GM18519 (cell line): ENCODE results near the gene KRT78.

Experiments
- ATAC-seq: cut with Tn5 transposase; IDR thresholded peaks from one replicate; pipeline ENCODE4 v1.9.1; 2021; ENCODE audit warnings: mild to moderate bottlenecking, moderate library complexity; ENCODE audit not compliant: unreplicated experiment, low FRiP score

KRT78 gene

GRCh38 chr12:52814710-52815155, 34.1 kb downstream of the KRT78 start:
- ATAC-seq = no peak

DNA sequence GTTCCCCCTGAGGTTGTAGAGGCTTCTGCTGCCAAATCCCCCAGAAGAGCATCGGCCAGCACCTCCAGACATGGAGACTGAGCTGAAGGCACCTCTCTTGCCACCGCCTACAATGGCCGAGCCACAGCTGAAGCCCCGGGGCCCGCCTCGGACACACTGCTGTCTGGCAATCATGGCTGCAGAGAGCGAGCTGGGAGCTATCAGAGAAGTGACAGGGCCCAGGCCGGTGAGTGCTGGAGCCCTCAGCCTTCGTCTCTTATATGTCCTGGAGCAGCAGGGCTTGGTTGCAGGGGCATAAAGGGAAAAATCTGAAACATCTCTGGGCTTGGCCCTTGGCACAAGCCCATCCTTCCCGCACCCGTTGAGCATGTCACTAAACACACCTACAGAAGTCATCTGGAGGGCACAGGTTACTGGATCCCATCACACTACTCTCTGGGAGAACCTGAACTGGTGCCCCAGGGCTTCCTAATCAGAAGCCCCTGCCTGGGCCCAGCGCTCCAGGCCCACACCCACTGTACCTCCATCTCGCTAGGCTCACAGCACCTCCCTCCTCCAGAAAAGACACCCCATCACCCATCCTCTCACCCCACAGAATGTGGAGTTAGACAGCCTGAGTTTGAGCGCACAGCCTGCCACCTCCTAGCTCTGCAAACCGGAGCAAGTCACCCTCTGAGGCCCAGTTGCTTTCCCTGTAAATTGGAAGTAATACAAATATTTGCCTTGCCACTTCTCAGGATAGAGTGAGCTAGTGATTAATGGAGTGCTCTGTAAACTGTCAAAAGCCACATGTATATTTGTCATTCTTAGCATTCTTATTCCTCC, 34.7 kb downstream of the KRT78 start, which contains the start of gene KRT4:
TSS of gene KRT4 (minus strand) at position 232 of the 825 bp plus-strand sequence. CDS start at position 174, 58 bp downstream.
- no peak for ATAC-seq

DNA sequence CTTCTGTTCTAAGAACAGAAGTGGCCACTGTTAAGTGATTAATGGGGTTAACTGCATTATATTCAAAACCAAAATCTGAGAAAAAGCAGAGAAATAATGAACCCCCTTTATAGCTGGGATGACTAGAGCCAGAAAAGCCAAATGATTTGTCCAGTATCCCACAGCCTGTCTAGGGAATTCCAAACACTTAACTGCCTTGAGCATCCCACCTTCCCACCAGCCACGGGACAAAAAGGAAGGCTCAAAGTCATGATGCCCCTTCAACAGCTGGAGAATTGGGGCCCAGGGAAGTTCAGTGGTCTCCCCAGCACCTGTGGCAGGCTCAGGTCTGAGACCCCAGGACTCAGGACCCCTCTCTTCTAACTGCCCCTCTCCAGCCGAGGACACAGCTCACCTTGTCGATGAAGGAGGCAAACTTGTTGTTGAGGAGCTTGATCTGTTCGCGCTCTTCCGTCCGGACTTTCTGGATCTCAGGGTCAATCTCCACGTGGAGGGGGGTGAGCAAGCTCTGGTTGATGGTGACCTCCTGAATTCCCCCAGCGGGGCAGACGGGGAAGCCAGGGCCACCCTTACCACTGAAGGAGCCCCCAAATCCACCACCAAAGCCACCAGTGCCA, 35.5 kb downstream of the KRT78 start:
- no peak for ATAC-seq

DNA sequence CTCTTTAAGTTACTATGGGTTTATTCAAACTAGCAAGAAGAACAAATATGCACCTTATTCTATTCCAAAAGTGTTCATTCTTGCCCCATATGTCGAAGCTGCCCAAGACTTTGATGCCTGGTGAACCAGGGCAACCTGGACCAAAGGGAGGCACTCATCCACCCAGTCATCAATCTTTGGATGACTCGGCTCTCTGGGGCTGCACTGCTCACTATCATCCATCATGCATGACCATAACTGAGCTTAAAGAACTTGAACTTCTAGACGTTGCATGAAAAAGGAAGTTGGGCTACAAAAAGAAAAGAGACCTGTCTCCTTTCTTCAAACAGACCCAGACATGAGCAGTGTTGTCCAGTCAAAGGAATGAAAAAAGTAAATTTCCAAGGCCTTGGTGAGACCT, 36.0 kb downstream of the KRT78 start:
- no peak for ATAC-seq

GRCh38 chr12:52812073-52812400, 36.8 kb downstream of the KRT78 start:
- ATAC-seq = no peak

- ATAC-seq = no peak
Measured at GRCh38 chr12:52811191-52812072, 37.4 kb downstream of the KRT78 start.

DNA sequence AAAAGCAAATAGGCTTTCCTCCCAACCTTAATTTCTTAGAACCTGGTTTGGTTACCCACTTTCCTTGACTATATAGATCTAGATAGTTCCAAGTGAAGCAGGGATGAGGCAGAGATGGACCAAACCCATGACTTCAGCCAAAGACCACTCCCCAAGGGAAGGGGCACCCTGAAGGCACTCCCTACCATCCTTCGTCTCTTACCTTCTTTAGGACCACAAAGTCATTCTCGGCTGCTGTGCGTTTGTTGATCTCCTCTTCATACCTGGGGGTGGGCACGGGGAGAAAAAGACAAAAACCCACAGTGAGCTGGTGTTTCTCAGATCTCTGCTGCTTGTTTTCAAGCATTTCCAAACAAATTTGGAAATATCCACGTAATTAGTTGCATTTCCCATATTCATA, 38.2 kb downstream of the KRT78 start:
- ATAC-seq = no peak

DNA sequence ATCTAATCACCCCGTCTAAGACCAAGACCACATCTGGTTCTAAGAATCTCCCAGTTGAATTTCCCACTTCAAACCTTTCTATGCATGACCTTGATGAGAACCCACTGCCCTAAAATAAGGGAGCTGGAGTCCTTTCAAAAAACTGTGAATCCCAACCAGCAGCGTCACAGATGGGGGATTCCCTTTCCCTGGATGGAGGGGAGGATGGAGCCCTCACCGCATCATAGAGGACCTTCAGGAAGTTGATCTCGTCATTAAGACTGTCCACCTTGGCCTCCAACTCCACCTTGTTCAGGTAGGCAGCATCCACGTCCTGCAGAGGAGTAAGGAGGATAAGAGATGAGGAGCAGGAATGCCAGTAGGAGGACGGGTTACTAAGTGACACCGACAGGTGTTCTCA, 39.6 kb downstream of the KRT78 start:
- no peak for ATAC-seq

DNA sequence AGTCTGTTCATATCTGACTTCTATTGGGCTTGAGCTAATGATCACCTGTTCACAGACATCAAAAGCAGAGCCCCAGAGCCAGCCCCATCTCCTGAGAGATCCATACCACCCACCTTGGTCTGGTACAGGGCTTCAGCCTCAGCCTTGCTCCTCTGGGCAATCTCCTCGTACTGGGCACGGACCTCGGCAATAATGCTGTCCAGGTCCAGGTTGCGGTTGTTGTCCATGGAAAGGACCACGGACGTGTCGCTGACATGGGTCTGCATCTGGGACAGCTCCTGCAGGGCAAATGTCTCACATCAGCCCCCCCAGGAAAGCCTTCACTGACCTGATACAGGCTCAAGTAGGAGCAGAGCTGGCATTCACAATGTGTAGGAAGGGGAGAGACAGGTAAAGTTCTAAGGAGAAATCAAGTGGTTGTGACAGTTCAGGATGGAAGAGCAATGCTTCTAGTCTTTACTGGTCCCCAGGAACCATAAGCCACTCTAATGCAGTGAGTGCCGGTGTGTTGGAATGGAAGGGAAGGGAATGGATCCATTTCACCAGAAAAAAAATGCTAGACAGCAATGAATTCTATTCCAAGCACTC, 40.1 kb downstream of the KRT78 start:
- no peak for ATAC-seq

GRCh38 chr12:52807544-52808470, 41.0 kb downstream of the KRT78 start:
- no peak for ATAC-seq

DNA sequence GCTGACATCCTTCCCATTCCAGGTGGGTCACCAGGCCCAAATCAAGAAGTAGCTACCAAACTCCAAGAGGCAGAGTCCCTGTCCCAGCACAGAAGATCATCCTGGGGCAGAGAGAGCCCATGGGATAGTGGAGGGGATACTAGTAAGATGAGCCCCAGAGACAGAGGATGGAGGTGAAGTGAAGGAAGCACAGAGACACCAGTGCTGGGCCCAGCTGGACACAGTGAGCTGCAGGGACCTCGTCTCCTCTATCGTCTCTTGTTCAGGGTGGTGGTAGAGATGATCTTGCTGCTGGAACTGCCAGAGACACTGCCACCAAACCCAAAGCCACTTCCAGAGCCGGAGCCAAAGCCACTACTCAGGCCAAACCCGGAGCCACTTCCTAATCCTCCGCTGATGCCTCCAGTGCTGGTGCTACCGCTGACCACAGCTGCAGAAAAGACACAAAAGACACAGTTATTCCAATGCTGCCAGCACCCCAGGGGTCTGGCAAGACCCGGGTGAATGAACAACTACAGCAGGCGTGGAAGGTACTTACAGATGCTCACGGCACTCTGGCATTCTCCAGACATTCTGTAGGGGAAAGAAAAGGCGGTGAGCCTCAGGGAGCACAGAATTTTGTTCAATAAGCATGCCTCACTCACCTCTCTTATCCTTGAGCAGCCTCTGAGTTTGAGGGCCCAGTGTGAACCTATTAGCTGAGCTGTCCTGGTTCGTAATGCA, 41.8 kb downstream of the KRT78 start:
- no peak for ATAC-seq

GRCh38 chr12:52806169-52806811, 42.5 kb downstream of the KRT78 start:
- no peak for ATAC-seq

- no peak for ATAC-seq
Measured at GRCh38 chr12:52805739-52806138, 43.1 kb downstream of the KRT78 start.

DNA sequence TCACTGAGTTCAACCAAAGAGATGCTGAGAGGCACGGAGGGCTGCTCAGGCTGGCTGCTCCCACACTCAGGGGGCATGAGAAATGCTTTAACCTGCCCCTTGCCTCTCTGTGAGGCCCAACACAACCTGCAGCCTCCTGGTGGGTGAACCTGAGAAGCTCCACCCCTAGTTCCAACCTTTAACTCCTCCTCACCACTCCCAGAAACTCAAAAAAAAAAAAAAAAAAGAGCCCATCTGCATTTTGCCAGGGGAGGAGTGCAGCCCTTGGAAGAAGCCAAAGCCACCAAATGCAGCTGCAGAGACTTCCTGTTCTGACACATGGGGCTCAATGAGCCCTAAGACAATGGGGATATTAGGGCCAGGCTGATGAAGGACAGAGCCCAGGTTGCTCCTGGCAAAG, 43.8 kb downstream of the KRT78 start:
- ATAC-seq = no peak

DNA sequence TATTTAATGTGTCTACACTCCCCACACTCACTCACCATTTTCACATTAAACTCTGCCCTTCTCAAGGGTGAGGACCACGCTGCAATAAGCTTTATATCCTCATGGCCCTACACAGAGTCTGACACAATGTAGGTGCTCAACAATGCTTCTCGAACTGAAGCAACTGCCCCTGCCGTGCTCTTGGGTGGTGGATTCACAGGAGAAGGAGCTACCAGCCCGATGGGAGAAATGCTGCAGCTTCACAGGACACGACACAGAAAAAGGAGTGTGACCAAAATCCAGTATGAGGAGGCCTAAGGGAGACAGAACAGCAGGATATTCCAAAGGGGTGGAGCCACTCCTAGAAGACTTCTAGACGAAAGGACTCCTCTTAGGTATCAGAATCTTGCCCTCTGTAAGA, 46.4 kb downstream of the KRT78 start:
- ATAC-seq = no peak

- no peak for ATAC-seq
Measured at GRCh38 chr12:52801773-52802172, 47.0 kb downstream of the KRT78 start.

DNA sequence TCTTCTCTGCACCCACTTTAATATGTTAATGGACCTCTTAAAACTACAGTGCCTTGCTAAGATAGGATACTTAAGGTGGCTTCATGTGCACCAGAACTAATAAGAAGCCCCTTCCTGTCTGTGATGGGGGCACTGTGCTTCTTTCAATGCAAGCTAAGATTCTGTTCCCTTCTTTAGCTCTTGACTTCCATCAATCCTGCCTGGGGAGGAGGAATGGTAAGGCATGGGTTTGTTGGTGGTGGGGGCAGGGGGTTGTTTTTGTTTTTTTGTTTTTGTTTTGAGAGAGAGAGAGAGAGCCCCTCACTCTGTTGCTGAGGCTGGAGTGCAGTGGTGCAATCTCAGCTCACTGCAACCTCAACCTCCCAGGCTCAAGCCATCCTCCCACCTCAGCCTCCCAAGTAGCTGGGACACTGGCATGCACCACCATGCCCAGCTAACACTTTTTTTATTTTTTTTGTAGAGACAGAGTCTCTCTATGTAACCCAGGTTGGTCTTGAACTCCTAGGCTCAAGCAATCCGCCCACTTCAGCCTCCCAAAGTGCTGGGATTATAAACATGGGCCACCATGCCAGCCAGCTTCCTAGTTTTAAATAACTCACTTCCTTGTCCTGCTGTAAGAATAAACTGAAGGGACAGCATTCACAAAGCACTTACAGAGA, 48.4 kb downstream of the KRT78 start:
- ATAC-seq = no peak
